Measurements from ENCODE around the gene DSCAM. TPM values are rescaled to one million over a fixed set of nuclear protein-coding genes. Genes with fewer than 3 reads are reported as not detected.

Gene DSCAM
- total RNA-seq, 6 experiments from 2014 or later: 1.0 to 1.3 (median 1.1) TPM

GRCh38 chr21:40770435-40771055, 76.4 kb downstream of the DSCAM start:
- Mint-ChIP-seq H3K9me3 (peaks cover 10% of the 10 kb centered on the region), H3K27me3 (ENCODE audit: insufficient read depth) (no peaks in the 10 kb centered on the region), H3K36me3 (ENCODE audit: low read depth) (no peaks in the 10 kb centered on the region; the same call in 1 of the 2 replicates), H3K4me1 (ENCODE audit: low read depth) (no peaks in the 10 kb centered on the region), H3K27ac (no peak overlapping the region), H3K4me3 (no peak overlapping the region)
- DNase-seq: no peak
- TF ChIP-seq CTCF (IDR thresholded peaks at IDR 0.05): no peak

DNA sequence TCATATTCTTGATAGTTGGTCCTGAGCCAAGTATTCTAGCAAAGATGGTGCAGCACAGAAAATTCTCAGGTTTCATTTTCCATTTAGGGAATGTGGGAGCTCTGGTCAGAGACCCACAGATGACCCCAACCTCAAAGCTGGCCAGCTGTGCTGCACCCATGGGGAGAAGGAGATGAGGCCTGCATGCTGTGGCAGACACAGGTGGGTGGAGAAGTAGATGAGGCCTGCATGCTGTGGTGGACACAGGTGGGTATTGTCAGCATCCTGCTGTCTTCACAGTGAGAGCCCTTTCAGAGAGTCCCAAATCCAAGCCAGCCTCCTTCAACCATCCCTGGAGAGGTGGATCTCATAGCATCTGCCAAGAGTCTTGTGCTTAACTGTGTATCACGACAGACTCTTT, 77.7 kb downstream of the DSCAM start:
- Mint-ChIP-seq H3K4me1 (ENCODE audit: low read depth) (no peaks in the 10 kb centered on the region), H3K36me3 (ENCODE audit: low read depth) (peaks cover 5% of the 10 kb centered on the region), H3K4me3 (no peak overlapping the region), H3K27me3 (ENCODE audit: insufficient read depth) (no peaks in the 10 kb centered on the region), H3K9me3 (peaks cover 10% of the 10 kb centered on the region), H3K27ac (no peak overlapping the region)
- TF ChIP-seq CTCF (IDR thresholded peaks at IDR 0.05): no peak
- DNase-seq: no peak

- no peak for TF ChIP-seq CTCF (IDR thresholded peaks at IDR 0.05)
- Mint-ChIP-seq H3K4me3 (no peak overlapping the region), H3K36me3 (ENCODE audit: low read depth) (peaks cover 5% of the 10 kb centered on the region), H3K4me1 (ENCODE audit: low read depth) (no peaks in the 10 kb centered on the region), H3K9me3 (peaks cover 10% of the 10 kb centered on the region), H3K27me3 (ENCODE audit: insufficient read depth) (no peaks in the 10 kb centered on the region), H3K27ac (no peak overlapping the region)
- DNase-seq: no peak
Measured at GRCh38 chr21:40768056-40768455, 78.9 kb downstream of the DSCAM start.

DNA sequence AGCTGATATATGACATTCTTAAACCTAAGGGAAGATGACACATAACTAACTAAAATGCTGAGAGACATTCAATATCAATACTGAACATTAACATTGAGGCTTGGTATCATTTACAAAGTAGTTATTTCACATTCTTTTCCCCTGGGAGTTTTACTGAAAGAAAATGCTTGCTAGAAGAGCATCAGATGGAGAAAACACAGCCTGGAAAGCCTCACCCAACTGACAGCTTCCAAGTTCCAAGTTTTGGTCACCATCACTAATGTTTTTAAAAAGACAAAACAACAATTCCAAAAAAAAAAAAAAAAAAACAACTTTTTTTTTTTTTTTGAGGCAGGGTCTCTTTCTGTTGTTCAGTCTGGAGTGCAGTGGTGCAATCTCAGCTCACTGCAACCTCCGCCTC, 80.6 kb downstream of the DSCAM start:
- peaks cover 6% of the 10 kb centered on the region for H3K4me1 Mint-ChIP-seq (ENCODE audit: low read depth)
- H3K4me3 Mint-ChIP-seq: no peak overlapping the region
- H3K27me3 Mint-ChIP-seq (ENCODE audit: insufficient read depth): no peaks in the 10 kb centered on the region
- DNase-seq: no peak
- peaks cover 6% of the 10 kb centered on the region for H3K9me3 Mint-ChIP-seq
- H3K27ac Mint-ChIP-seq: no peak overlapping the region
- TF ChIP-seq CTCF (IDR thresholded peaks at IDR 0.05): no peak
- peaks cover 5% of the 10 kb centered on the region for H3K36me3 Mint-ChIP-seq (ENCODE audit: low read depth)

DNA sequence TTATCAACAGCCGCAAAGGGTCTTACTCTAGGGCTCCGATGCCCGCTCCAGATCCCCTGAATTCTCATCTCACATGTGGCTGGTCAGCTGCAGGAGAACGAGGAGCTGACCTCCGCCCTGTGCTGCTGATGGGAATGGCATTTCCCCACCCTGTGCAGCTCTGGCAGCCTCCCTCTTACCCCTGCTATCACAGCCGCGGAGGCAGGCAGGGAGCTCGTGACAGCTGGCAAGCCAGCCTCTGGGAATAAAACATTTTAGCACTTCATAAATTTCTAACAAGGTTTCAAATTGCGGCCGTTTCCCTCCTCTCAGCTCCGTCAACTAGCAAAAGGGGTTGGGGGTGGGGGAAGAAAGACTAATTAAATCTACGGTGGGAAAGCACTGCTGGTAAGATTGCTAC, 81.1 kb downstream of the DSCAM start:
- Mint-ChIP-seq H3K4me1 (ENCODE audit: low read depth) (peaks cover 12% of the 10 kb centered on the region), H3K27me3 (ENCODE audit: insufficient read depth) (no peaks in the 10 kb centered on the region), H3K27ac (no peak overlapping the region), H3K36me3 (ENCODE audit: low read depth) (peaks cover 5% of the 10 kb centered on the region), H3K9me3 (peaks cover 6% of the 10 kb centered on the region), H3K4me3 (no peak overlapping the region)
- no peak for DNase-seq
- no peak for TF ChIP-seq CTCF (IDR thresholded peaks at IDR 0.05)

All from HFFc6 (cell line).